ENCODE measurements around the gene MAN1C1.

Gene MAN1C1

GRCh38 chr1:25569597-25570396 is 46.8 kb upstream of the MAN1C1 start:
- Histone ChIP-seq H3K4me1 (ENCODE audit: control insufficient read depth in 1 of 2, insufficient read depth in 1 of 2, low read depth in 1 of 2, low read length in 1 of 2) (no peaks in the 10 kb centered on the region), H3K27ac (no peak overlapping the region), H3K36me3 (peaks cover 26% of the 10 kb centered on the region), H3K27me3 (peaks cover 10% of the 10 kb centered on the region), H3K9me3 (no peaks in the 10 kb centered on the region), H3K4me3 (ENCODE audit: low read depth in 1 of 2, low read length in 1 of 2) (no peak overlapping the region)
- TF ChIP-seq, protein P1, sequence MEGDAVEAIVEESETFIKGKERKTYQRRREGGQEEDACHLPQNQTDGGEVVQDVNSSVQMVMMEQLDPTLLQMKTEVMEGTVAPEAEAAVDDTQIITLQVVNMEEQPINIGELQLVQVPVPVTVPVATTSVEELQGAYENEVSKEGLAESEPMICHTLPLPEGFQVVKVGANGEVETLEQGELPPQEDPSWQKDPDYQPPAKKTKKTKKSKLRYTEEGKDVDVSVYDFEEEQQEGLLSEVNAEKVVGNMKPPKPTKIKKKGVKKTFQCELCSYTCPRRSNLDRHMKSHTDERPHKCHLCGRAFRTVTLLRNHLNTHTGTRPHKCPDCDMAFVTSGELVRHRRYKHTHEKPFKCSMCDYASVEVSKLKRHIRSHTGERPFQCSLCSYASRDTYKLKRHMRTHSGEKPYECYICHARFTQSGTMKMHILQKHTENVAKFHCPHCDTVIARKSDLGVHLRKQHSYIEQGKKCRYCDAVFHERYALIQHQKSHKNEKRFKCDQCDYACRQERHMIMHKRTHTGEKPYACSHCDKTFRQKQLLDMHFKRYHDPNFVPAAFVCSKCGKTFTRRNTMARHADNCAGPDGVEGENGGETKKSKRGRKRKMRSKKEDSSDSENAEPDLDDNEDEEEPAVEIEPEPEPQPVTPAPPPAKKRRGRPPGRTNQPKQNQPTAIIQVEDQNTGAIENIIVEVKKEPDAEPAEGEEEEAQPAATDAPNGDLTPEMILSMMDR (IDR thresholded peaks at IDR 0.05), result no peak

DNA sequence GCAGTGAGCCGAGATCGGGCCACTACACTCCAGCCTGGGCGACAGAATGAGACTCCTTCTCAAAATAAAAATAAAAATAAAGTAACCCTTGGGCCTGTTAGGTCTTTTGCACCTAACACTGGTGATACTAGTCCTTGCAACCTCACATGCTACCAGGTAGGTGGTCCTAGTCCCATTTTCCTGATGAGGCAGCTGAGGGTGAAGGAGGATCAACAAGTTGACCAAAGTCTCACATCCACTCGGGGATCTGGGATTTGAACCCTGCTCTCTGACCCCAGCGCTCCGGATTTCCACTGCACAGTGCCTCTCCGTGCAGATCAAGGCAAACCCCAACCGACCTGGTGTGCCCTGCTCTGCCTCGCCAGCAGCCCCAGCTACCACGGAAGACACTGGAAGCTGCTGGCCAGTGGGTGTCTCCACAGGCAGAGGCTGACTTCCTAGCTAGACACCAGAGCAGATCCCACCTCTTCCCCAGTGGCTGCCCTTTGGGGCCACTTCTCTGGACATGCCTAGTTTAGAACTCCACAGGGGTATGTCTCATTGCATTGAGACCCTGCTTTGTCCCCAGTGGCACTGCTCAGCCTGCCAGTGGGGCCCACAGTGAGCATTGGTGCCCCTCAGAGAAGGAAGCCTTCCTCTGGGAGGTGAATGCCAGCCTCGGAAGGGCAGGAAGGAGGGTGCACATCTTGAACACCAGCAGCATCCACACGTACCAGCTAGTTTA is 45.6 kb upstream of the MAN1C1 start:
- no peak overlapping the region for H3K27ac ChIP-seq
- no peaks in the 10 kb centered on the region for H3K9me3 ChIP-seq
- TF ChIP-seq, protein P1 (IDR thresholded peaks at IDR 0.05), result no peak
- H3K4me3 ChIP-seq (ENCODE audit: low read depth in 1 of 2, low read length in 1 of 2), result no peak overlapping the region
- H3K27me3 ChIP-seq, result peaks cover 10% of the 10 kb centered on the region
- H3K4me1 ChIP-seq (ENCODE audit: control insufficient read depth in 1 of 2, insufficient read depth in 1 of 2, low read depth in 1 of 2, low read length in 1 of 2), result no peaks in the 10 kb centered on the region
- peaks cover 21% of the 10 kb centered on the region for H3K36me3 ChIP-seq

DNA sequence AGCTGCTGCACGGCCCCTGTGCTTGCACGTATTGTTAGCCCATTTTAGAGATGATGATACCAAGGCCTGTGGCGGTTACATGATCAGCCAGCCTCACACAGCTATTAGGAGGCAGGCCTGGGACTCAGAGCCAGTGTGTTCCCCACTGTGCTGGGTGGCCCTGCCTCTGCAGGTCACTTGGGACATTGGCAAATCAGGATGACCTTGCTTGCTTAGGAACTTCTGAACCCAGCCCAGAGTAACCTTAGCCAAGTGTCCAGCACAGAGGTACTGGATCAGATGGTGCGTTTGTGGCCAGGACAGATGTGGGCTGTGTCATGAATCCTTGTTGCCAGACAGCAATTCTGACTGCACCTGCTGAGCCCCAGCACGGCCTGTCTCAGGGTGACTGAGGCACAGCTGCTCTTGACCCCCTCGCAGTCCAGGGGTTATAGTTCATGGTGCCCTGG is 45.0 kb upstream of the MAN1C1 start:
- TF ChIP-seq, protein P1 (IDR thresholded peaks at IDR 0.05), result no peak
- Histone ChIP-seq H3K4me3 (ENCODE audit: low read depth in 1 of 2, low read length in 1 of 2) (no peak overlapping the region), H3K9me3 (no peaks in the 10 kb centered on the region), H3K27ac (no peak overlapping the region), H3K4me1 (ENCODE audit: control insufficient read depth in 1 of 2, insufficient read depth in 1 of 2, low read depth in 1 of 2, low read length in 1 of 2) (no peaks in the 10 kb centered on the region), H3K27me3 (peaks cover 10% of the 10 kb centered on the region), H3K36me3 (peaks cover 21% of the 10 kb centered on the region)

- H3K36me3 ChIP-seq, result peaks cover 15% of the 10 kb centered on the region
- H3K27ac ChIP-seq, result no peak overlapping the region
- TF ChIP-seq, protein P1 (IDR thresholded peaks at IDR 0.05), result no peak
- peaks cover 10% of the 10 kb centered on the region for H3K27me3 ChIP-seq
- no peak overlapping the region for H3K4me3 ChIP-seq (ENCODE audit: low read depth in 1 of 2, low read length in 1 of 2)
- H3K4me1 ChIP-seq (ENCODE audit: control insufficient read depth in 1 of 2, insufficient read depth in 1 of 2, low read depth in 1 of 2, low read length in 1 of 2), result no peaks in the 10 kb centered on the region
- no peaks in the 10 kb centered on the region for H3K9me3 ChIP-seq
Measured at GRCh38 chr1:25572107-25572506, 44.5 kb upstream of the MAN1C1 start.

- peaks cover 10% of the 10 kb centered on the region for H3K27me3 ChIP-seq
- TF ChIP-seq, protein P1 (IDR thresholded peaks at IDR 0.05), result no peak
- no peaks in the 10 kb centered on the region for H3K9me3 ChIP-seq
- peaks cover 7% of the 10 kb centered on the region for H3K36me3 ChIP-seq
- H3K4me1 ChIP-seq (ENCODE audit: control insufficient read depth in 1 of 2, insufficient read depth in 1 of 2, low read depth in 1 of 2, low read length in 1 of 2), result no peaks in the 10 kb centered on the region
- H3K4me3 ChIP-seq (ENCODE audit: low read depth in 1 of 2, low read length in 1 of 2), result no peak overlapping the region
- H3K27ac ChIP-seq, result no peak overlapping the region
Measured at GRCh38 chr1:25572708-25573590, 43.6 kb upstream of the MAN1C1 start.
